Lung (tissue), 12 donors: ENCODE results near the gene TBCE. TPM values are rescaled to one million over a fixed set of nuclear protein-coding genes. Genes with fewer than 3 reads are reported as not detected.

Experiments
- ATAC-seq: fragments of 200-7000 bp; cut with Tn5 transposase; one replicate; pipeline ENCODE4 v1.9.1; 2020; ENCODE audit warnings: moderate number of reproducible peaks; ENCODE audit not compliant: insufficient read depth, low FRiP score
- DNase-seq, 3 donors: peaks; one replicate each; pipeline ENCODE4 v3.0.0-alpha.2; 2013 to 2017
- H3K27ac ChIP-seq, 2 donors: one replicate each; pipeline ENCODE4 v1.5.1; 2013; ENCODE audit warnings: mild to moderate bottlenecking in 2 of 2, moderate library complexity in 2 of 2, control low read depth in 1 of 2, inconsistent platforms in 1 of 2, low read depth in 1 of 2, low read length in 1 of 2
- H3K27me3 ChIP-seq, 3 donors: one replicate each; pipeline ENCODE4 v1.5.1; 2013; ENCODE audit warnings: low read length in 2 of 3; ENCODE audit not compliant: control insufficient read depth in 3 of 3, insufficient read depth in 3 of 3
- H3K36me3 ChIP-seq, 4 donors: one replicate each; pipeline ENCODE4 v1.5.1; 2013; ENCODE audit warnings: low read length in 4 of 4, mild to moderate bottlenecking in 1 of 4, moderate library complexity in 1 of 4; ENCODE audit not compliant: control insufficient read depth in 4 of 4, insufficient read depth in 4 of 4
- H3K4me1 ChIP-seq, 5 donors: one replicate each; pipeline ENCODE4 v1.5.1; 2013; ENCODE audit warnings: low read length in 5 of 5, mild to moderate bottlenecking in 2 of 5, moderate library complexity in 1 of 5; ENCODE audit not compliant: control insufficient read depth in 5 of 5, insufficient read depth in 5 of 5
- H3K4me3 ChIP-seq: one replicate; pipeline ENCODE4 v1.5.1; 2013; ENCODE audit warnings: mild to moderate bottlenecking, control low read depth, moderate library complexity
- H3K9ac ChIP-seq, 2 donors: one replicate each; pipeline ENCODE4 v1.5.1; 2013; ENCODE audit warnings: low read length in 2 of 2, control low read depth in 1 of 2; ENCODE audit not compliant: insufficient read depth in 1 of 2
- H3K9me3 ChIP-seq, 4 donors: one replicate each; pipeline ENCODE4 v1.5.1; 2013; ENCODE audit warnings: low read length in 3 of 4, mild to moderate bottlenecking in 1 of 4, moderate library complexity in 1 of 4; ENCODE audit not compliant: control insufficient read depth in 4 of 4, insufficient read depth in 3 of 4
- CTCF ChIP-seq: IDR thresholded peaks from 2 replicates; pipeline ENCODE4 v1.5.1; 2012; ENCODE audit warnings: mild to moderate bottlenecking; ENCODE audit errors: control extremely low read depth, extremely low read depth
- WGBS, 2 donors: extraction: QIAGEN DNeasy Blood & Tissue Kit; methylation state at CpG; one replicate each; pipeline ENCODE4 v1.1.7; 2013; 5-methylcytosine and 5-hydroxymethylcytosine counted together
- polyA plus RNA-seq, 2 donors: library from polyadenylated mRNA; stranded (reverse); fragments of 200-250 nt; gene quantifications; one replicate each; pipeline ENCODE4 v1.2.1, GENCODE V29; 2013
- total RNA-seq, 2 donors: library from RNA; depleted of rRNA in 1 of 2; stranded (reverse); fragments of >200 nt in 1 of 2; gene quantifications; one replicate each; pipeline ENCODE4 v1.2.1, GENCODE V29; 2014 to 2021
- donor health status: control.
- donor health status: control.
- donor health status: Bipolar disorder and iron deficiency.
- donor health status: healthy.
- donor health status: DM: yes; HTN: yes; CAD: no.

Gene TBCE
- total and polyA plus RNA-seq, 4 donors: 16.4 to 39.2 (median 28.8) TPM

- no peak for ATAC-seq
- H3K36me3 ChIP-seq: peaks cover 10 to 29% (median 23%) of the 10 kb centered on the region in 4 donors
- H3K9me3 ChIP-seq: peaks cover 0 to 2% (median 0%) of the 10 kb centered on the region in 4 donors
- no peak overlapping the region for H3K9ac ChIP-seq
- H3K4me3 ChIP-seq: no peak overlapping the region
- no peak for TF ChIP-seq CTCF
- peak overlapping the region in 1 of 2 donors; percentile 84 for H3K27ac ChIP-seq
- no peaks in the 10 kb centered on the region for H3K27me3 ChIP-seq
- DNase-seq: no peak
- H3K4me1 ChIP-seq: peaks cover 0 to 4% (median 0%) of the 10 kb centered on the region in 5 donors
- WGBS, 2 donors: 71 to 72% methylated on average over 2 of the region's 2 CpGs
Measured at GRCh38 chr1:235450886-235451483, 83.8 kb downstream of the TBCE start.

- ATAC-seq (no peak), DNase-seq (no peak)
- Histone ChIP-seq H3K9me3 (peaks cover 0 to 2% (median 0%) of the 10 kb centered on the region in 4 donors), H3K36me3 (peaks cover 3 to 21% (median 9%) of the 10 kb centered on the region in 4 donors), H3K9ac (no peak overlapping the region), H3K27me3 (no peaks in the 10 kb centered on the region), H3K4me3 (no peak overlapping the region), H3K27ac (no peak overlapping the region), H3K4me1 (peaks cover 0 to 5% (median 0%) of the 10 kb centered on the region in 5 donors)
- TF ChIP-seq CTCF: no peak
- 95 to 96% methylated on average over 8 of the region's 8 CpGs for WGBS, 2 donors
Measured at GRCh38 chr1:235454021-235454420, 86.8 kb downstream of the TBCE start.

DNA sequence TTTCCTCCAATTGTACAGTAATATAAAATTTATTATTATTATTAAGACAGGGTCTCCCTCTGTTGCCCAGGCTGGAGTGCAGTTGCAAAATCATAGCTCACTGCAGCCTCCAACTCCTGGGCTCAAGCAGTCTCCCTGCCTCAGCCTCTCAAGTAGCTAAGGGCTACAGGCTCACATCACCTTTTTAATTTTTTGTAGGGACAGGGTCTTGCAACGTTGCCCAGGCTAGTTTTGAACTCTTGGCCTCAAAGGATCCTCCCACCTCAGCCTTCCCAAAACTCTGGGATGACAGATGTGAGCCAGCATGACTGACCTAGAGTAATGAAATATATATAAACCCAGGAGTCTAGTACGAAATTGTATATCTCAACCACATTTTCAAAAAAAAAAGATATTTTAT lies 87.9 kb downstream of the TBCE start:
- peaks cover 2 to 18% (median 7%) of the 10 kb centered on the region in 4 donors for H3K36me3 ChIP-seq
- no peak for ATAC-seq
- 86 to 91% methylated on average over 2 of the region's 2 CpGs for WGBS, 2 donors

More for the DNA sequence above, 87.9 kb downstream of the TBCE start:
- no peak for DNase-seq
- H3K27me3 ChIP-seq: no peaks in the 10 kb centered on the region
- TF ChIP-seq CTCF: no peak
- no peak overlapping the region for H3K4me3 ChIP-seq
- H3K27ac ChIP-seq: no peak overlapping the region
- no peak overlapping the region for H3K9ac ChIP-seq
- peaks cover 0 to 2% (median 0%) of the 10 kb centered on the region in 4 donors for H3K9me3 ChIP-seq
- peaks cover 0 to 5% (median 0%) of the 10 kb centered on the region in 5 donors for H3K4me1 ChIP-seq
